HepG2 (cell line): ENCODE measurements around the gene CD302. TPM values are rescaled to one million over a fixed set of nuclear protein-coding genes. Genes with fewer than 3 reads are reported as not detected.
A peak's percentile ranks its signal among the peaks of the same experiment; 100 is the strongest.

Experiments used
- MAFK ChIP-seq, 2 experiments: IDR thresholded peaks in 1 of 2; conservative IDR thresholded peaks in 1 of 2; 2 replicates each; pipeline ENCODE4 v1.6.1; 2011; ENCODE audit warnings: improper control_type of control experiment in 2 of 2, low read length in 2 of 2
- POGZ ChIP-seq: sonication (generic); formaldehyde crosslinking; IDR thresholded peaks from 2 replicates; pipeline ENCODE4 v1.4.0; 2020; ENCODE audit warnings: mild to moderate bottlenecking, missing genetic modification reagents
- RBM22 ChIP-seq: fragments of 200-400 bp; formaldehyde crosslinking; optimal IDR thresholded peaks from 2 replicates; pipeline ENCODE3; 2017; ENCODE audit warnings: mild to moderate bottlenecking, low read length, moderate library complexity
- SP140L ChIP-seq: sonication (generic); formaldehyde crosslinking; IDR thresholded peaks from 2 replicates; pipeline ENCODE4 v1.4.0; 2020; ENCODE audit warnings: missing genetic modification reagents, borderline replicate concordance
- SUZ12 ChIP-seq: fragments of 150-350 bp; IDR thresholded peaks from 2 replicates; pipeline ENCODE4 v1.6.1; 2014; ENCODE audit warnings: low read depth, low read length
- TAF1 ChIP-seq: sonication (generic); formaldehyde crosslinking; IDR thresholded peaks from 2 replicates; pipeline ENCODE4 v1.4.0; 2020; ENCODE audit warnings: missing genetic modification reagents
- YY1 ChIP-seq: IDR thresholded peaks from 2 replicates; pipeline ENCODE4 v1.6.1; 2011; ENCODE audit warnings: low read length, low read depth, moderate library complexity, mild to moderate bottlenecking; ENCODE audit not compliant: insufficient read depth, insufficient replicate concordance
- ZBTB8A ChIP-seq: sonication (generic); formaldehyde crosslinking; IDR thresholded peaks from 2 replicates; pipeline ENCODE4 v1.4.0; 2020; ENCODE audit warnings: mild to moderate bottlenecking, low read depth, missing genetic modification reagents, borderline replicate concordance
- ZNF124 ChIP-seq: sonication (generic); formaldehyde crosslinking; IDR thresholded peaks from 2 replicates; pipeline ENCODE4 v1.4.0; 2020; ENCODE audit warnings: missing genetic modification reagents
- ZNF17 ChIP-seq: sonication (generic); formaldehyde crosslinking; IDR thresholded peaks from 2 replicates; pipeline ENCODE4 v1.5.0; 2020; ENCODE audit warnings: mild to moderate bottlenecking, missing genetic modification reagents
- ZNF530 ChIP-seq: sonication (generic); formaldehyde crosslinking; IDR thresholded peaks from 2 replicates; pipeline ENCODE4 v1.5.0; 2020; ENCODE audit warnings: low read depth, mild to moderate bottlenecking, missing genetic modification reagents
- ZNF557 ChIP-seq: sonication (generic); formaldehyde crosslinking; IDR thresholded peaks from 2 replicates; pipeline ENCODE4 v1.4.0; 2020; ENCODE audit warnings: missing genetic modification reagents
- ZNF570 ChIP-seq: sonication (generic); formaldehyde crosslinking; IDR thresholded peaks from 2 replicates; pipeline ENCODE4 v1.4.0; 2020; ENCODE audit warnings: mild to moderate bottlenecking, missing genetic modification reagents, borderline replicate concordance
- ZNF7 ChIP-seq: IDR thresholded peaks from 2 replicates; pipeline ENCODE4 v1.6.1; 2016; ENCODE audit warnings: missing biosample characterization, missing genetic modification reagents
- ZNF782 ChIP-seq: sonication (generic); formaldehyde crosslinking; IDR thresholded peaks from 2 replicates; pipeline ENCODE4 v1.4.0; 2020; ENCODE audit warnings: missing genetic modification reagents, mild to moderate bottlenecking, borderline replicate concordance
- polyA plus RNA-seq, 8 experiments: library from polyadenylated mRNA; depleted of rRNA in 3 of 8; stranded (reverse) in 7 of 8; unstranded in 1 of 8; fragments of >200 nt; fragmentation: Illumina TruSeq in 4 of 8; extraction: Trizol in 4 of 8; gene quantifications; 2 replicates each; pipeline versions ENCODE4 v1.2.1 to v1.2.3, GENCODE V29; 2011 to 2016; ENCODE audit warnings: low read depth in 4 of 8, missing spikeins in 1 of 8, mixed read lengths in 1 of 8; ENCODE audit not compliant: insufficient read depth in 1 of 8
- total RNA-seq, 5 experiments: library from RNA; depleted of rRNA; stranded (reverse); fragments of >200 nt; fragmentation: Illumina TruSeq; extraction: Trizol; gene quantifications; 2 replicates each; pipeline ENCODE4 v1.2.3, GENCODE V29; 2016; ENCODE audit warnings: low read depth in 1 of 5
- TF ChIP-seq, protein P1 (sequence below): sonication (generic); formaldehyde crosslinking; IDR thresholded peaks from 2 replicates; pipeline ENCODE4 v1.9.0; 2021; ENCODE audit warnings: missing genetic modification reagents, borderline replicate concordance
- TF ChIP-seq, protein P2 (sequence below): sonication (generic); formaldehyde crosslinking; IDR thresholded peaks from 2 replicates; pipeline ENCODE4 v1.4.0; 2020; ENCODE audit warnings: missing genetic modification reagents
- TF ChIP-seq, protein P3 (sequence below): sonication (generic); formaldehyde crosslinking; IDR thresholded peaks from 2 replicates; pipeline ENCODE4 v1.5.0; 2020; ENCODE audit warnings: mild to moderate bottlenecking, missing genetic modification reagents, borderline replicate concordance
- TF ChIP-seq, protein P4 (sequence below): IDR thresholded peaks from 2 replicates; pipeline ENCODE4 v1.6.1; 2016; ENCODE audit warnings: missing compliant biosample characterization, missing genetic modification reagents, borderline replicate concordance

Gene CD302
- total and polyA plus RNA-seq, 2 of the 13 experiments (the other 11 are each of a cell fraction or from before 2014, with no cell fraction given): 8.0 to 15.6 TPM

DNA sequence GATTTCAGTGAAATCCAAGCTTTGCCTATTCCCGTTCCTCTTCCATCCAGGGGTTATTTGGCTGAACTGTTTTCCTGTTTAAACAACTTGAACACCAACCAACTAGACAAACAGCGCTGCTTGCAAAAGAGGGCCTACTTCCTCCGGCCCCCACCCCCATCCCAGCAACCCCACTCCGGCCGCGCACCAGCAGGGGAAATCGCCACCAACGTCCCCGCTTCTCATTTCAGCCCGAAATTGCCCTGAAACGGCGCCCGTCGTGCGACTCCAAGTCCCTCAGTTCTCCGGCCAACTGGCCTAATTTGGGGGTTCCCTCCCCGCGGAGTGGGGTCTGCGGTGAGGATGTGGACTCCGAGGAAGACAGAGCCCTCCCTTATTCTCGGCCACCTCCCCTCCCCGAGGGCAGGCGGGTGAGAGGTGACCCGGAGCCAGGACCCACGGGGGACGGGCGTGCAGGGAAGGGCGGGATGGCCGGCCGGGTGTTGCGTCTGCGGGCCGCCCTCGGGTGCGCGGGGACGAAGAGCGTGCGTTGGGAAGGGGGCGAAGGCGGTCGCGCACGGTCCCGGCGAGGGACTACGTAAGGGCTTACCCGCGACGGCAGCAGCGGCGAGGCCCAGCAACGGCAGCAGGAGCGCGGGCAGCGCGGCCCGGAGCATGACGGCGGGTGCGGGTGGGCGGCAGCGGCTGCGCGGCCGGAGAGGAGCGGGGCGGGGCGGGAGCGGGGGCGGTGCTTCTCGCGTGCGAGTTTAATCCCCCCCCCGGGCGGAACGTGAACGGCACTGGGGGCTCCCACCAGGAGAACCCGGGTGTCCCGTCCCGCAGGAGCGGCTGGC, at the start of gene CD302 (continued):
- TF ChIP-seq ZNF7 (0 out of 2 replicates have a peak, but pooled peaks have one; percentile 6), YY1 (no peak), TAF1 (CRISPR knock-in tag) (peak; percentile 75), POGZ (CRISPR knock-in tag) (peak; percentile 65), RBM22 (peak; percentile 48), SP140L (CRISPR knock-in tag) (peak; percentile 14; the same call in 1 of the 2 replicates), ZBTB8A (peak; percentile 78; the same call in 1 of the 2 replicates), ZNF570 (CRISPR knock-in tag) (no peak), ZNF782 (peak; percentile 40; the same call in 1 of the 2 replicates), MAFK (conservative IDR thresholded peaks at IDR 0.05 in 1 of 2, IDR thresholded peaks at IDR 0.05 in 1 of 2; ENCODE audit: low read length in 2 of 2) (no peak), ZNF124 (CRISPR knock-in tag) (peak; percentile 77; the same call in 1 of the 2 replicates), ZNF530 (0 out of 2 replicates have a peak, but pooled peaks have one; percentile 45), ZNF17 (CRISPR knock-in tag) (0 out of 2 replicates have a peak, but pooled peaks have one; percentile 44), SUZ12 (no peak), ZNF557 (CRISPR knock-in tag) (peak; percentile 80; the same call in 1 of the 2 replicates)
- TF ChIP-seq, protein P1, sequence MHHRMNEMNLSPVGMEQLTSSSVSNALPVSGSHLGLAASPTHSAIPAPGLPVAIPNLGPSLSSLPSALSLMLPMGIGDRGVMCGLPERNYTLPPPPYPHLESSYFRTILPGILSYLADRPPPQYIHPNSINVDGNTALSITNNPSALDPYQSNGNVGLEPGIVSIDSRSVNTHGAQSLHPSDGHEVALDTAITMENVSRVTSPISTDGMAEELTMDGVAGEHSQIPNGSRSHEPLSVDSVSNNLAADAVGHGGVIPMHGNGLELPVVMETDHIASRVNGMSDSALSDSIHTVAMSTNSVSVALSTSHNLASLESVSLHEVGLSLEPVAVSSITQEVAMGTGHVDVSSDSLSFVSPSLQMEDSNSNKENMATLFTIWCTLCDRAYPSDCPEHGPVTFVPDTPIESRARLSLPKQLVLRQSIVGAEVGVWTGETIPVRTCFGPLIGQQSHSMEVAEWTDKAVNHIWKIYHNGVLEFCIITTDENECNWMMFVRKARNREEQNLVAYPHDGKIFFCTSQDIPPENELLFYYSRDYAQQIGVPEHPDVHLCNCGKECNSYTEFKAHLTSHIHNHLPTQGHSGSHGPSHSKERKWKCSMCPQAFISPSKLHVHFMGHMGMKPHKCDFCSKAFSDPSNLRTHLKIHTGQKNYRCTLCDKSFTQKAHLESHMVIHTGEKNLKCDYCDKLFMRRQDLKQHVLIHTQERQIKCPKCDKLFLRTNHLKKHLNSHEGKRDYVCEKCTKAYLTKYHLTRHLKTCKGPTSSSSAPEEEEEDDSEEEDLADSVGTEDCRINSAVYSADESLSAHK (CRISPR knock-in tag): no peak
- TF ChIP-seq, protein P2, sequence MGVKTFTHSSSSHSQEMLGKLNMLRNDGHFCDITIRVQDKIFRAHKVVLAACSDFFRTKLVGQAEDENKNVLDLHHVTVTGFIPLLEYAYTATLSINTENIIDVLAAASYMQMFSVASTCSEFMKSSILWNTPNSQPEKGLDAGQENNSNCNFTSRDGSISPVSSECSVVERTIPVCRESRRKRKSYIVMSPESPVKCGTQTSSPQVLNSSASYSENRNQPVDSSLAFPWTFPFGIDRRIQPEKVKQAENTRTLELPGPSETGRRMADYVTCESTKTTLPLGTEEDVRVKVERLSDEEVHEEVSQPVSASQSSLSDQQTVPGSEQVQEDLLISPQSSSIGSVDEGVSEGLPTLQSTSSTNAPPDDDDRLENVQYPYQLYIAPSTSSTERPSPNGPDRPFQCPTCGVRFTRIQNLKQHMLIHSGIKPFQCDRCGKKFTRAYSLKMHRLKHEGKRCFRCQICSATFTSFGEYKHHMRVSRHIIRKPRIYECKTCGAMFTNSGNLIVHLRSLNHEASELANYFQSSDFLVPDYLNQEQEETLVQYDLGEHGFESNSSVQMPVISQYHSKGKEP (CRISPR knock-in tag): peak; percentile 57; the same call in 1 of the 2 replicates
- TF ChIP-seq, protein P3, sequence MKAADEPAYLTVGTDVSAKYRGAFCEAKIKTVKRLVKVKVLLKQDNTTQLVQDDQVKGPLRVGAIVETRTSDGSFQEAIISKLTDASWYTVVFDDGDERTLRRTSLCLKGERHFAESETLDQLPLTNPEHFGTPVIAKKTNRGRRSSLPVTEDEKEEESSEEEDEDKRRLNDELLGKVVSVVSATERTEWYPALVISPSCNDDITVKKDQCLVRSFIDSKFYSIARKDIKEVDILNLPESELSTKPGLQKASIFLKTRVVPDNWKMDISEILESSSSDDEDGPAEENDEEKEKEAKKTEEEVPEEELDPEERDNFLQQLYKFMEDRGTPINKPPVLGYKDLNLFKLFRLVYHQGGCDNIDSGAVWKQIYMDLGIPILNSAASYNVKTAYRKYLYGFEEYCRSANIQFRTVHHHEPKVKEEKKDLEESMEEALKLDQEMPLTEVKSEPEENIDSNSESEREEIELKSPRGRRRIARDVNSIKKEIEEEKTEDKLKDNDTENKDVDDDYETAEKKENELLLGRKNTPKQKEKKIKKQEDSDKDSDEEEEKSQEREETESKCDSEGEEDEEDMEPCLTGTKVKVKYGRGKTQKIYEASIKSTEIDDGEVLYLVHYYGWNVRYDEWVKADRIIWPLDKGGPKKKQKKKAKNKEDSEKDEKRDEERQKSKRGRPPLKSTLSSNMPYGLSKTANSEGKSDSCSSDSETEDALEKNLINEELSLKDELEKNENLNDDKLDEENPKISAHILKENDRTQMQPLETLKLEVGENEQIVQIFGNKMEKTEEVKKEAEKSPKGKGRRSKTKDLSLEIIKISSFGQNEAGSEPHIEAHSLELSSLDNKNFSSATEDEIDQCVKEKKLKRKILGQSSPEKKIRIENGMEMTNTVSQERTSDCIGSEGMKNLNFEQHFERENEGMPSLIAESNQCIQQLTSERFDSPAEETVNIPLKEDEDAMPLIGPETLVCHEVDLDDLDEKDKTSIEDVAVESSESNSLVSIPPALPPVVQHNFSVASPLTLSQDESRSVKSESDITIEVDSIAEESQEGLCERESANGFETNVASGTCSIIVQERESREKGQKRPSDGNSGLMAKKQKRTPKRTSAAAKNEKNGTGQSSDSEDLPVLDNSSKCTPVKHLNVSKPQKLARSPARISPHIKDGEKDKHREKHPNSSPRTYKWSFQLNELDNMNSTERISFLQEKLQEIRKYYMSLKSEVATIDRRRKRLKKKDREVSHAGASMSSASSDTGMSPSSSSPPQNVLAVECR (CRISPR knock-in tag): peak; percentile 92
- TF ChIP-seq, protein P4, sequence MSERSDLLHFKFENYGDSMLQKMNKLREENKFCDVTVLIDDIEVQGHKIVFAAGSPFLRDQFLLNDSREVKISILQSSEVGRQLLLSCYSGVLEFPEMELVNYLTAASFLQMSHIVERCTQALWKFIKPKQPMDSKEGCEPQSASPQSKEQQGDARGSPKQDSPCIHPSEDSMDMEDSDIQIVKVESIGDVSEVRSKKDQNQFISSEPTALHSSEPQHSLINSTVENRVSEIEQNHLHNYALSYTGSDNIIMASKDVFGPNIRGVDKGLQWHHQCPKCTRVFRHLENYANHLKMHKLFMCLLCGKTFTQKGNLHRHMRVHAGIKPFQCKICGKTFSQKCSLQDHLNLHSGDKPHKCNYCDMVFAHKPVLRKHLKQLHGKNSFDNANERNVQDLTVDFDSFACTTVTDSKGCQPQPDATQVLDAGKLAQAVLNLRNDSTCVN (CRISPR knock-in tag): peak; percentile 58; the same call in 1 of the 2 replicates
